NT2/D1 (cell line): ENCODE measurements around the gene CTCF.

Experiments
- SUZ12 ChIP-seq: IDR thresholded peaks from 2 replicates; pipeline ENCODE4 v1.6.1; 2011; ENCODE audit not compliant: insufficient read length, insufficient read depth; ENCODE audit errors: extremely low read depth
- ZNF274 ChIP-seq: IDR thresholded peaks from 2 replicates; pipeline ENCODE4 v1.6.1; 2011; ENCODE audit warnings: mild to moderate bottlenecking, low read depth, low read length

GRCh38 chr16:67542464-67542863 lies 19.9 kb upstream of the CTCF start:
- no peak for TF ChIP-seq ZNF274
- no peak for TF ChIP-seq SUZ12
